Amniotic epithelial cell (primary cell): ENCODE results near the gene SAP30BP.
A peak's percentile ranks its signal among the peaks of the same experiment; 100 is the strongest.

ENCODE experiments used
- DNase-seq: peaks from one replicate; pipeline ENCODE4 v3.0.0-alpha.2; 2010; ENCODE audit warnings: low read depth

The SAP30BP gene

DNA sequence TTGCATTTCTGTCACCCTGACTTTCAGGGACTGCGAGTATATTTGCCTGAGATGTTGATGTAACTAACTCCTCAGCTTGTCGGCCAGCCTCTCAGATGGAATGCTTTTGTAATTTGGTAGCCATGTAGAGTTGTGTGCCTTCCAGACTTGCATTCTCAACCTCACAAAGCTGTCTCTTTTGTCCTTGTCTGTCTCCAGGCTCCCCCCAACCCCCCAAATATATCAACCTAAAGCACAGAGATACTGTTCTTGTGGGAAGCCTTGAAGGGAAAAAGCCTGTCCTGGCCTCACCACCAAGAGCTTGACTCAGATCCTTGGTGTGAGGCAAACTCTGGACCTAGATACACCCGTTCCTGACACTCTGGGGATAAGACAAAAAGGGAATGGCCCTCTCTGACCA lies 18.4 kb downstream of the SAP30BP start:
- peak; percentile 59 for DNase-seq

- DNase-seq, result peak; percentile 91
These were observed 21.2 kb downstream of the SAP30BP start for GRCh38 chr17:75688209-75688825.

- DNase-seq, result no peak
These were observed 22.3 kb downstream of the SAP30BP start for GRCh38 chr17:75689441-75689873.

- DNase-seq, result peak; percentile 75
These were observed 24.2 kb downstream of the SAP30BP start for GRCh38 chr17:75691371-75691791.

DNA sequence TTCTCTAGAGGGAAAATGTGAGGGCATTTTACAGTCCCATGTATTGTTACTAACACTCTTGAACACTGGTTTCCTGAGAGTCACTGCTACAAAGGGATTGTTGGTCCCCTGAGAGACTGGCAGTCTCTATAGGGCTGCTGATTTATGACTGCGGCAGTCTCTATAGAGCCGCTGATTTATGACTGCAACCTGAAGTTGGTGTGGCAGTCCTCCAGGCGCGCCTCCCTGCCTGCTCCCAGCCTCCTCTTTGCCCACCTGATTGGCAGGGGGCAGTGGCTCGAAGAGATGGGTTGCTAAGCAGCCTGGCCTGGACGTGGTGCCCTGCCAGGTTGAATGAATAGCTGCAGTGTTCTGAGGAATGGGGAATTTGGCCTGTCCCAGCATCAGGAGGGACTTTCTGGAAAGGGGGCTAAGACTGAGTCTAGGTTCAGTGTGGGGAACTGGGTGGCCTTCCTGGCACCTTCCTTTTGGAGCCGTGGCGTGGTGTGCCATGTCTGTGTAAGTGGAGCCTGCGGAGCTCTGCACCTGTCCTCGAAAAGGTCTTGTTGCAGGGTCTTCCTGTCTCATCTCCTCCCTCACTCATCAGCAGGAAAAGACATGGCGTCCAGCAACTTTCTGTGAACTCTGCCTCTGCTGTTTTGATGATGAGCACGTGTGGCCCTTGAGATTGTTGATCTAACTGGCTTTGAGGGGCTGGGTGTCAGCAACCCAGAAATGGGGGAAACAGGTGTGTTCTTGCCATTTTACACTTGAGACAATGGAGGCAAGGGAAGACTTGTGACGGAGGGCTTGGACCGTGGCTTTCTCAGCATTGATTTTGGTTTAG lies 24.9 kb downstream of the SAP30BP start:
- no peak for DNase-seq

- DNase-seq, result no peak
These were observed 25.8 kb downstream of the SAP30BP start for GRCh38 chr17:75692976-75693375.

- peak; percentile 91 for DNase-seq
These were observed 26.7 kb downstream of the SAP30BP start for GRCh38 chr17:75693500-75694481.

GRCh38 chr17:75694536-75694935 lies 27.4 kb downstream of the SAP30BP start:
- DNase-seq, result peak; percentile 36

GRCh38 chr17:75695141-75695829 lies 28.1 kb downstream of the SAP30BP start:
- peak; percentile 75 for DNase-seq

GRCh38 chr17:75695830-75696271 lies 28.7 kb downstream of the SAP30BP start:
- no peak for DNase-seq

DNA sequence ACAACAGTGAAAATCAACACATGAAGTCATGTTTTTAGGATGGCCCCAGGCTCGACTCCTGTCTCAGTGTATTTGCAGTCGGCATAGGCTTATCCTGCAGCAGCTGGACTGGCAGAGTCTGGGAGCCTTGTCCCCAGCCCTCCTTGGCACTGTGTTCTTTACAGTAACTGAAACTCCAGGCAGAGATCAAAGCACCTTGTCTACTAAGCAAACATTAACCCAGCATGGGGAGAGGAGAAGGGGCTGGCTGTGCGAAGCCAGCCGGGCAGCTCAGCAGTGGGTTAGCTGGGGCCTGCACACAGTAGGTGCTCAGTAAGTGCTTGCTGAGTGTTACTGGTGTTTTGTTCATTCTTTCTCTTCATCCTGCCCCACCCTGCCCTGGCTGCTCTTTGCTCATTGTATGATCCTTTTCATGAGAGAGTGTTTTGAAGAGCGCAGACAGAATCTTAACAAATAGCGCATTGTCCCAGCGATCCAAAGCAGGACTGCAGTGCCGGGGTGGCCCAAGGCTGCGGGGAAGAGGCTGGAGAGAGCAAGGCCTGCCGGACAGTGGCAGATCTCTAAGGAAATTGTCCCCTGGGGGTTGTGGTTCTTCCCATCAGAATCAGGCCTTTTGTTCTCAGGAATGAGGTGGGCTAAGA lies 30.6 kb downstream of the SAP30BP start:
- no peak for DNase-seq

DNA sequence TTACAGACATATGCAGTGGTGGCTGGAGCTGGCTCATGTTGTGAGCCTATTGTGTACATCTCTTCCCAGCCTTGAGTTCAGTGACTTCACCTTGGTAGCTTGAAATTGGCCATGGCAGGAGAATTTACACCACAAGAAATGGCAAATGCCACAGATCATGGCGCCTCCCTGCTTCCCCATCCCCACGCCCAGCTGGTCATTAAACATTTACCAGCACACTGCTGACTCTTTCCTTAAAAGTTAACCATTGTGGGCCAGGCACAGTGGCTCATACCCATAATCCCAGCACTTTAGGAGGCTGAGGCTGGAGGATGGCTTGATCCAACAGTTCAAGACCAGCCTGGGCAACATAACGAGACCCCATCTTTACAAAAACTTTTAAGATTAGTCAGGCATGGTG lies 31.5 kb downstream of the SAP30BP start:
- no peak for DNase-seq

GRCh38 chr17:75701288-75701687 lies 34.1 kb downstream of the SAP30BP start:
- DNase-seq, result no peak

DNA sequence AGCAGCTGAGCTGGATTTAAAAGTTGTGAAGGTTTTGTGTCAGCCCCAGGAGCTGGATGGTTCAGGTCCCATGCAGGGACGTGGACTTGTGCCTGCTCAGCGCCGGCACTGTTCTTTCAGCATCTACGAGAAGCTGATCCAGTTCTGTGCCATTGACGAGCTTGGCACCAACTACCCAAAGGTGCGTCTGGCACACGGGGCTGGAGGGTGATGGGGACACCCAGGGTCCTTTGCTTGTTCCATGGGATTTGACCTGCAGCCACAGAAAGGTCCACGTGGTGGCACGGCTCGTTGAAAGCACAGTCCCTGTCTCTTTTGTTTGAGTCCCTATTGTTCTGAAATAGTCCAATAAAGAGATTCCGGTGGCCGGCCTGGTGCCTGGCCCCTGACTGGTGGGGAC lies 36.1 kb downstream of the SAP30BP start:
- no peak for DNase-seq

- no peak for DNase-seq
These were observed 36.5 kb downstream of the SAP30BP start for GRCh38 chr17:75703591-75703990.

DNA sequence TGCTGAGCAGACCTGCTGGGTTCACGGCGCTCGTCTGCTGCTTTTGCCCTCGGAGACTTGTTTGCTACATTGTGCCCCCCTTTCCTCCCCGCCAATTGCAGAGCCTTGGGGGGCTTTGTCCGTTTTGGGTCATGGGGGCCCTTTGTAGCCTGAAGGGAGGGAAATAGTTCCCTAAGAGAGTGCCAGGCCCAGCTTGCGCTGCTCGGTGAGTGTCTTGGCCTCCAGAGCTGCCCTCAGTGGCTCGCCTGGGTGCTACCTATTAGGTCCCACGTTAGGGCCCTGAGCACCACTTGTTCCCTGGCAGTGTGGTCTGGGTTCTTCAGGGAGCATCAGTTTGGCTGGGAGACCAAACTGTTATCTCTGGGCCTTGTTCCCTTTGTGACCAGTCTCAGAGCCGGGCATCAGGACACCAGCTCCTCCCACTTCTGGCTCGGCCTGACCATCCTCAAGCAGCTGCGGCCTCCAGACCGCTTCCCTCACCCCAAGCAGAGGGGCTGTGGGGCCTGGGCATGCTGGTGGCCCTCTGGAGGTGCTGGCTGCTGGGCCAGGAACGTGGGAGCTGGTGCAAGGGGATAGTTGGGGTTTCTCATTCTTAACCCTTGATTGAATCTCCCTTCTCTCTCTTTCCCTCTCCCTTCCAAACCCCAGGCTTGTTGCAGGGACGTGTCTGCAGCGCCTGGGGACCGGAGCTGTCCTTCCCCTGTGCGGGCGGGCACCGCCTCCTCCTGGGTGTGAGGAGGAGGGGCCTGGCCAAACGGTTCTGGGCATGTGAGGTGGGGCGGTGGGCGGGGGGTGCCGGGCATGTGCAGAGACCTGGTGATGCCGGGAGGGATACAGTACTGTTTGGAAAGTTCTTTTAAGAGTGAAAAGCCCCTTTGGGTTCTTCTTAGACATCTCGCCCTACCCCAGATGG lies 38.1 kb downstream of the SAP30BP start:
- DNase-seq, result no peak

DNA sequence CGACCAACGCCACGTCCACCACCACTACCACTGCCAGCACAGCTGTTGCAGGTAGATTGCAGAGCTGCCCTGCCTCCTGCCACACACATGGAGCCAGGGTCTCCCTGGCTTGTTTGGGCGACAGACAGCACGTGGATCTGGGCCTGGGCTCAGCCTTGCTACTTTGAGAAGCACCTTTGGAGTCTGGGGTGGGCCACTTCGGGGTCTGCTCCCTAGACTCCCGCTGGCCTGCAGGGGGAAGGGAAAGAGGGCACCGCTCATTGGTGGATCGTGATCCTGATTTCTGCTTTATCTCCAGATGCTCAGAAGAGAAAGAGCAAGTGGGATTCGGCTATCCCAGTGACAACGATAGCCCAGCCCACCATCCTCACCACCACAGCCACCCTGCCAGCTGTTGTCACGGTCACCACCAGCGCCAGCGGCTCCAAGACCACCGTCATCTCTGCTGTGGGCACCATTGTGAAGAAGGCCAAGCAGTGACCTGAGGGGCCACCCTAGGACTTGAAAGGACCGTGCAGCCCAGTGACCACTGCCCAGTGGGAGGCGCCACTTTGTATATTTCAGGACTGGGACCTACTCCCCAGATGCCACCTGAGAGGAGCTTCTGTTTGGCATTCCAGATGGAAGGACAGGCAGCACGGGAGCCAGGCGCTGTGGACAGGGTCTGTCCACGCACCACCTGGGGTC lies 39.0 kb downstream of the SAP30BP start:
- no peak for DNase-seq

DNA sequence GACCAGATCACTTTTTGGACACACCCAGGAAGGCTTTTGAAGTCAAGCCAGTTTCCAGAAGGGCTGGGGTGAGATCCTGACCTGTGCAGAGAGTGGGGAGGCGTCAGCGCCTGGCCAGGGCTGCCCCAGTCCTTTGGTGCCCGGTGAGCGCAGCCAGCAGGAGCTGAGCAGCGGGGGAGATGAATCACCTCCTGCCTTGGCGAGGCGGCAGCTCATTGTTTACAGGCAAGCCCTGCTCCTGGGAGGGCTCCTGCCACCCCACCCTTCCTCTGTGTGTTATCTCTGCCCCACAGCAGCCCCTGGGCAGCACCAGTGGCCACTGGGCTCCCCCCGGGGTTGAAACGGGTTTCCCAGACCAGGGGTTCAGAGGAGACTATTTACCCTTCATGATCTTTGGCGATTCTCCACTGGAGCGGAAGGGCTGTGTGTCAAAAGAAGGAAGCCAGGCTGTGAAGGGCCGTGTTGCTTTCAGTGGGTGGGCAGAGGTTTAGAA lies 40.0 kb downstream of the SAP30BP start:
- peak; percentile 48 for DNase-seq

DNA sequence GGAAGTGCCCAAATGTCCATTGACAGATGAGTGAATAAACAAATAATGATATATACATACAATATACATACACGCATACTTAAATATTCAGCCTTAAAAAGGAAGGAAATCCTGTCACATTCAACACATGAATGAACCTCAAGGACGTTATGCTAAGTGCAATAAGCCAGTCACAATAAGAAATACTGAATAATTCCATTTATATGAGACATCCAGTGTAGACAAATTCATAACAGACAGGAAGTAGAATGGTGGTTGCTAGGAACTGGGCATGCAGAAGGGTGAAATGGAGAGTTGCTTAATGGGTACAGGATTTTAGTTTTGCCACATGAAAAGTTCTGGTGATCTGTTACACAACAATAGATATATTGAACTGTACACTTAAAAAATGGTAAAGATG lies 45.3 kb downstream of the SAP30BP start:
- no peak for DNase-seq
